ENCODE data around the gene C19orf18.

Gene C19orf18

GRCh38 chr19:58000677-58001076 lies 26.3 kb upstream of the C19orf18 start:
- H3K4me3 ChIP-seq (ENCODE audit: low read depth, low read length) = no peak overlapping the region
- TF ChIP-seq, protein P1, sequence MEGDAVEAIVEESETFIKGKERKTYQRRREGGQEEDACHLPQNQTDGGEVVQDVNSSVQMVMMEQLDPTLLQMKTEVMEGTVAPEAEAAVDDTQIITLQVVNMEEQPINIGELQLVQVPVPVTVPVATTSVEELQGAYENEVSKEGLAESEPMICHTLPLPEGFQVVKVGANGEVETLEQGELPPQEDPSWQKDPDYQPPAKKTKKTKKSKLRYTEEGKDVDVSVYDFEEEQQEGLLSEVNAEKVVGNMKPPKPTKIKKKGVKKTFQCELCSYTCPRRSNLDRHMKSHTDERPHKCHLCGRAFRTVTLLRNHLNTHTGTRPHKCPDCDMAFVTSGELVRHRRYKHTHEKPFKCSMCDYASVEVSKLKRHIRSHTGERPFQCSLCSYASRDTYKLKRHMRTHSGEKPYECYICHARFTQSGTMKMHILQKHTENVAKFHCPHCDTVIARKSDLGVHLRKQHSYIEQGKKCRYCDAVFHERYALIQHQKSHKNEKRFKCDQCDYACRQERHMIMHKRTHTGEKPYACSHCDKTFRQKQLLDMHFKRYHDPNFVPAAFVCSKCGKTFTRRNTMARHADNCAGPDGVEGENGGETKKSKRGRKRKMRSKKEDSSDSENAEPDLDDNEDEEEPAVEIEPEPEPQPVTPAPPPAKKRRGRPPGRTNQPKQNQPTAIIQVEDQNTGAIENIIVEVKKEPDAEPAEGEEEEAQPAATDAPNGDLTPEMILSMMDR (IDR thresholded peaks at IDR 0.05; ENCODE audit: low read depth, low read length, missing control alignments) = no peak
- DNase-seq (ENCODE audit: low read depth) = no peak

GRCh38 chr19:57992841-57993240 lies 18.5 kb upstream of the C19orf18 start:
- H3K4me3 ChIP-seq (ENCODE audit: low read depth, low read length) = no peak overlapping the region
- TF ChIP-seq, protein P1 (IDR thresholded peaks at IDR 0.05; ENCODE audit: low read depth, low read length, missing control alignments) = no peak
- no peak for DNase-seq (ENCODE audit: low read depth)

DNA sequence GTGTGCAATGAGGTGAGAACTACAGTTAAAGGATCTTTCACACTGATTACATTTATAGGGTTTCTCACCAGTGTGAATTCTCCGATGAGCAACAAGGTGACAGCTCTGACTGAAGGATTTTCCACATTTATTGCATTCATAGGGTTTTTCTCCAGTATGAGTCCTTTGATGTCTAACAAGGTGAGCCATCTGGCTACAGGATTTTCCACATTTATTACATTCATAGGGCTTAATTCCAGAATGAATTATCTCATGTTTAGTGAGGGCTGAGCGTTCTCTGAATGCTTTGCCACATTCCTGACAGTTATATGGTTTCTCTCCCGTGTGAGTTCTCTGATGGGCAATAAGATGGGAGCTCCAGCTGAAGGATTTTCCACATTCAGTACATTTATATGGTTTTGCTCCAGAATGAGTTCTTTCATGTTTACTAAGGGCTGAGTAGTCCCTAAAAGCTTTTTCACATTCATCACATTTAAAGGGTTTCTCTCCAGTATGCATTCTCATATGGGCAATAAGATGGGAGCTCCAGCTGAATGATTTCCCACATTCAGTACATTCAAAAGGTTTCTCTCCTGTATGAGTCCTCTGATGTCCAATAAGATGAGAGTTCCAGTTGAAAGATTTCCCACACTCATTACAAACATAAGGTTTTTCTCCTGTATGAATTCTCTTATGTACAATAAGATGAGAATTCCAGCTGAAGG lies 4.4 kb upstream of the C19orf18 start:
- H3K4me3 ChIP-seq (ENCODE audit: low read depth, low read length) = no peak overlapping the region
- TF ChIP-seq, protein P1 (IDR thresholded peaks at IDR 0.05; ENCODE audit: low read depth, low read length, missing control alignments) = no peak
- DNase-seq (ENCODE audit: low read depth) = no peak

- DNase-seq (ENCODE audit: low read depth) = no peak
- TF ChIP-seq, protein P1 (IDR thresholded peaks at IDR 0.05; ENCODE audit: low read depth, low read length, missing control alignments) = no peak
- H3K4me3 ChIP-seq (ENCODE audit: low read depth, low read length) = no peak overlapping the region
Observed at GRCh38 chr19:57964761-57965160, 9.6 kb downstream of the C19orf18 start.

DNA sequence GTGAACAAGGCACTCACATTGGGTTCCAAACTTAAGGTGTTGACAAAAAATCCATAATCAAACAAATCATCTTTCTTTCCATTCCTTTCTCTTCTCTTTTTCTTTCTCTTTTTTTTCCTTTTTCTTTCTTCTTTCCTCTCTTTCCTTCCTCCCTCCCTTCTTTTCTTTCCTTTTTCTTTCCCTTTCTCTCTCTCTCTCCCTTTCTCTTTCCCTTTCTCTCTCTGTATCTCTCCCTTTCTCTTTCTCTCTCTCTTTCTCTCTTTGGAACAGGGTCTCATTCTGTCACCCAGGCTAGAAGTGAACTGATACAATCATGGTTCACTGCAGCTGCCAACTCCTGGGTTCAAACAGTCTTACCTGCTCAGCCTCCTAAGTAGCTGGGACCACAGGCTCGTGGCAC lies 12.5 kb downstream of the C19orf18 start:
- no peak for DNase-seq (ENCODE audit: low read depth)
- TF ChIP-seq, protein P1 (IDR thresholded peaks at IDR 0.05; ENCODE audit: low read depth, low read length, missing control alignments) = no peak

DNA sequence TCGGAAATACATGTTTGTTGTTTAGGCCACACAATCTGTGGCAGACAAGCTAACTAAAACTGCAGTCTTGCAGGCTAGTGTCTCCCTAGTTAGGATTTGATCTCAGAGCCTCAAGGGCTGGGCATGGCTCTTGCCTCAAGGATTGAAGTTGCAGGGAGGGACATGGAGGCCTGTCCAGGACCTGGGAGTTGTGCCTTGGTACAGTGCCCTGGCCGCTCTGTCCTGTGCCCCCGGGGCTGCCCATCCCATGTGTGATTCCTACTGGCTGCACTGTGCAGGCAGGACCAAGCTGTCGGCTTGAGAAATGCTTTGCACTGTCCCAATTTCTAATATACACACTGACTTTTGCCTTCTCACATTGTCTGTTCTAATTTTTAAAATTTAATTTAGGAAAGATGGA lies 19.3 kb downstream of the C19orf18 start:
- no peak for DNase-seq (ENCODE audit: low read depth)
- no peak overlapping the region for H3K4me3 ChIP-seq (ENCODE audit: low read depth, low read length)
- TF ChIP-seq, protein P1 (IDR thresholded peaks at IDR 0.05; ENCODE audit: low read depth, low read length, missing control alignments) = no peak

More for the DNA sequence above, 12.5 kb downstream of the C19orf18 start:
- no peak overlapping the region for H3K4me3 ChIP-seq (ENCODE audit: low read depth, low read length)

DNA sequence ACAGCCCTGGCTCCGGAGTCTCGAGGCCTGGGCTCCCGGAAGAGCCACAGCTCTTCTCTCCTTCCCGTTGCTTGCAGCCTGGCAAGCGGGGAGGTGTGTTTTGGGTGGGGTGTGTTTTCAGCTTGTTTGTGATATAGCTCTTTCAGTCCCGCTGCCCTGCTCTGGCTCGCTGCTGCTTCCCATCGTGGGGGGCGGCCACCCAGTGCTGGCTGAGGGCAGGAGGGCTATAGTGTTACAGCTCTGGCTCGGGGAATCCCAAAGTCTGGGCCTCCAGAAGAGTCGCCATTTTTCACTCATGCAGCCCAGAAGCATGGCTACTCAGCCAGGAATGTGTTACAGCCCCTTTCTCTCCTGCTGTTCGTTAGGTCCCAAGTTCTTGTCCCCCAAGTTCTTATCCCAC lies 24.6 kb downstream of the C19orf18 start:
- no peak for DNase-seq (ENCODE audit: low read depth)
- H3K4me3 ChIP-seq (ENCODE audit: low read depth, low read length) = no peak overlapping the region
- TF ChIP-seq, protein P1 (IDR thresholded peaks at IDR 0.05; ENCODE audit: low read depth, low read length, missing control alignments) = no peak
